ENCODE results near the gene RASSF5. TPM values are rescaled to one million over a fixed set of nuclear protein-coding genes. Genes with fewer than 3 reads are reported as not detected.

Gene RASSF5
- total RNA-seq, 1 donor from 2014 or later = 1.4 TPM

GRCh38 chr1:206538086-206538770, 30.9 kb downstream of the RASSF5 start:
- no peaks in the 10 kb centered on the region for H3K4me1 Mint-ChIP-seq
- no peak for TF ChIP-seq CTCF (conservative IDR thresholded peaks at IDR 0.05)
- H3K27ac Mint-ChIP-seq (ENCODE audit: unreplicated experiment) = no peak overlapping the region
- H3K27me3 Mint-ChIP-seq (ENCODE audit: low read depth) = peaks cover 2% of the 10 kb centered on the region
- H3K36me3 Mint-ChIP-seq (ENCODE audit: low read depth) = no peaks in the 10 kb centered on the region
- DNase-seq (ENCODE audit: low read depth, low spot score) = no peak
- no peak overlapping the region for H3K4me3 Mint-ChIP-seq
- H3K9me3 Mint-ChIP-seq = no peaks in the 10 kb centered on the region

- Mint-ChIP-seq H3K27me3 (ENCODE audit: low read depth) (peaks cover 2% of the 10 kb centered on the region), H3K4me3 (no peak overlapping the region), H3K4me1 (no peaks in the 10 kb centered on the region), H3K36me3 (ENCODE audit: low read depth) (no peaks in the 10 kb centered on the region), H3K9me3 (no peaks in the 10 kb centered on the region), H3K27ac (ENCODE audit: unreplicated experiment) (no peak overlapping the region)
- no peak for DNase-seq (ENCODE audit: low read depth, low spot score)
- TF ChIP-seq CTCF (conservative IDR thresholded peaks at IDR 0.05) = no peak
Measured at GRCh38 chr1:206538901-206539640, 31.7 kb downstream of the RASSF5 start.

GRCh38 chr1:206540044-206540780, 32.9 kb downstream of the RASSF5 start:
- no peak for DNase-seq (ENCODE audit: low read depth, low spot score)
- Mint-ChIP-seq H3K4me3 (no peak overlapping the region), H3K27me3 (ENCODE audit: low read depth) (peaks cover 2% of the 10 kb centered on the region), H3K4me1 (no peaks in the 10 kb centered on the region), H3K9me3 (no peaks in the 10 kb centered on the region), H3K27ac (ENCODE audit: unreplicated experiment) (no peak overlapping the region), H3K36me3 (ENCODE audit: low read depth) (no peaks in the 10 kb centered on the region)
- TF ChIP-seq CTCF (conservative IDR thresholded peaks at IDR 0.05) = no peak

DNA sequence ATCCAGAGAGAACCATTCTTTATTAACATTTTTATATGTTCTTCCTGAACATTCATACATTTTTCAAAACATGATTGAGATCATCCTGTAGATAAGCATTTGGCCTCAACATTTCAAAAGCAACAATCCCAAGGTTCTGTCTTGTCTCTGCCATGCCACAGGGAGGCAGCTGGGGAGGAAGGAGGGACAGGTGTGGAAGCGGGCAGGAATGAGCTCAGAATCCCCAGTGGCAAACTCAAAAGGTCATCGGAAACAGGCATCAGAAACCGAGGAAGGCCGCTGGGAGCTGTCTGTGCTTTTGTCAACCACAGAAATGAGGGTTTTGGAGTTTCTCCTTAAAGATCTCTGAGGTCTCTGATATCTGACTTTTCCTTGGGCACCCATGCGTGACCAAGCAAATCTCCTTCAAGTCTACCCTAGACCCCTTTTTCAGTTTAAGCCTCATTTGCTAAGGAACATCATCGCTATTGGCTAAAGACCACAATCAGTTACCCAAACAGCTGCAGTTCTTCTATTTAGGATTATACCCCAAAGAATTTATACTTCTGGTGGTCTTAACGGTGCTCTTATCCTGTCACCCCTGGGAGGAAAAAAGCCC, 34.0 kb downstream of the RASSF5 start:
- Mint-ChIP-seq H3K27ac (ENCODE audit: unreplicated experiment) (no peak overlapping the region), H3K9me3 (no peaks in the 10 kb centered on the region), H3K4me3 (no peak overlapping the region), H3K27me3 (ENCODE audit: low read depth) (peaks cover 3% of the 10 kb centered on the region), H3K36me3 (ENCODE audit: low read depth) (no peaks in the 10 kb centered on the region), H3K4me1 (no peaks in the 10 kb centered on the region)
- no peak for DNase-seq (ENCODE audit: low read depth, low spot score)
- TF ChIP-seq CTCF (conservative IDR thresholded peaks at IDR 0.05) = no peak

- H3K27me3 Mint-ChIP-seq (ENCODE audit: low read depth) = peaks cover 7% of the 10 kb centered on the region
- H3K36me3 Mint-ChIP-seq (ENCODE audit: low read depth) = no peaks in the 10 kb centered on the region
- no peaks in the 10 kb centered on the region for H3K9me3 Mint-ChIP-seq
- peak; percentile 90 for DNase-seq (ENCODE audit: low read depth, low spot score)
- peak; percentile 82 for TF ChIP-seq CTCF (conservative IDR thresholded peaks at IDR 0.05)
- no peak overlapping the region for H3K4me3 Mint-ChIP-seq
- peaks cover 6% of the 10 kb centered on the region for H3K4me1 Mint-ChIP-seq
- H3K27ac Mint-ChIP-seq (ENCODE audit: unreplicated experiment) = no peak overlapping the region
Measured at GRCh38 chr1:206544562-206545257, 37.4 kb downstream of the RASSF5 start.

Measured in neural crest cell (in vitro differentiated cells).